CD4-positive, alpha-beta T cell treated with Interleukin-4 for 1 hour (primary cell): ENCODE results near the gene CARD19.

Experiments
- DNase-seq, 2 donors: peaks; one replicate each; pipeline ENCODE4 v3.0.0-alpha.2; 2020 to 2022

Gene CARD19

DNA sequence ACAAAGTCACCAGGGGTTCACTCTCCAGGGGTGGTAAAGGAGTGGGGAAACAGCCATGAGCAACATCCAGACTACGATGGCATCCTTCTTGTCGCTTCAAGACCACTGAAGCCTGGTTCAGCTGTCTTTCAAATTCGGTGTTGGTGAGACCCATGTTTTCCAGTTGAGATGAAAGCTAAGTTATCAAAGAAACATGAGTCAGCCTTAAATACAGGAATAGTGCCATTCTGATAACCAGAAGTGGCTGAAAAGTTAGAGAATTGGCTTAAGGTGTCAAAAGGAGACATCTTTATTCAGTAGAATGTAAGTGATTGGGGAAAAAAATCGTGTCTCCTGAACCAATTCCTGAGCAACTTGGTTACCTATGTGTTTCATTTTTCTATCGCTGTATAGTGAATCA lies 7.0 kb upstream of the CARD19 start:
- no peak for DNase-seq

DNA sequence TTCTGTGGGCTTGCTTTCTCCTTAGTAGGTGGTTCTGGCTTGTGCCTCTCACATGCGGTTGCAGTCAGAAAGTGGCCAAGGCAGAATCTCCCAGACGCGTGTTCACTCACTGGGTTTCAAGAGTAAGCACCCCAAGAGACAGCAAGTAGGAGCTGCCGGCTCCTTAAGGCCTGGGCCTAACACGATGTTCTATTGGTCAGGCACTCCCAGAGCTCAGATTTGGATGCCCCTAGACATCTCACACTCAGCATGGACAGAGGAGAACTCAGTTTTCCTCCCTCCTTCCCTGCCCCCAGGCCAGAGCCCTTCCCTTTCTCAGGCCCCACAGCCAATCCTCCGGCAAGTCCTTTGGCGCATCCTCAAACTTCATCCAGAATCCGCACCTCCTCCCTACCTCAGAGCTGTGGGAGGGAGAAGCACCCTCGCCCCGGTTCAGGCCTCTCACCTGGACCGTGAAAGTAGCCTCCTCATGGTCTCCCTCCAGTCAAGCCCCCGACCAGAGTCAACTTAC lies 6.5 kb upstream of the CARD19 start:
- DNase-seq: peak in 1 of 2 donors; percentile 4

DNA sequence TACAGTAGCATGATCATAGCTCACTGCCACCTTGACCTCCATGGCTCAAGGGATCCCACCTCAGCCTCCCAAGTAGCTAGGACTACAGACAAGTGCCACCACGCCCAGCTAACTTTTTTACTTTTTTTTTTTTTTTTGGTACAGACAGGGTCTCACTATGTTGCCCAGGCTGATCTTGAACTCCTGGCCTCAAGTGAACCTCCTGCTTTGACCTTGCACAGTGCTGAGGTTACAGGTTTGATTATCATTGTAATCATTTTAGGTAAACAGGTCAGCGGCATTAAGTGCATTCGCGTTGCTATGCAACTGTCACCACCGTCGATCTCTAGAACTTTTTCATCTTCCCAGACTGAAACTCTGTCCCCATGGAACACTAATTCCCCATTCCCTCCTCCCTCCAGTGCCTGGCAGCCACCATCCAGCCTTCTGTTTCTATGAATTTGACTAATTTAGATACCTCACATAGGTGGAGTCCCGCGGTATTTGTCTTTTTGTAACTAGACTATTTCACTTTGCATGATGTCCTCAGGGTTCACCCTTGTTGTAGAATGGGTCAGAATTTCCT lies 5.8 kb upstream of the CARD19 start:
- DNase-seq: no peak

DNA sequence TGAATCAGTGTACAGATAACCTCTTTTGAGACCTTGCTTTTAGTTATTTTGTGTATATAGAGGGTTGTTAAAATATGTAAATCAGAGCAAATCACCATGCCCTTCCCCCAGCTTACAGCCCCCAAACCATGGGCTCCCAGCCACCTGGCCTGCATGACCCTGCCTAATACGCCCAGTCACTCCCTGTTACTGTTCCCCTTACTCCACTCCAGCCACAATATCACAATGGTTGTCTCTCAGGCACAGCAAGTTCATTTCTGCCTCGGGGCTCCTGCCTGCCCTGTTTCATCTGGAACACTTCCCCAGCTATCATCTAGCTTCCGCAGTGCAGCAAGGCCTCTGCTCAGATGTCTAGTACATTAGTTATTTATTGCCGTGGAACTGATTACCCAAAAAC lies 5.0 kb upstream of the CARD19 start:
- peak in 1 of 2 donors; percentile 6 for DNase-seq

DNA sequence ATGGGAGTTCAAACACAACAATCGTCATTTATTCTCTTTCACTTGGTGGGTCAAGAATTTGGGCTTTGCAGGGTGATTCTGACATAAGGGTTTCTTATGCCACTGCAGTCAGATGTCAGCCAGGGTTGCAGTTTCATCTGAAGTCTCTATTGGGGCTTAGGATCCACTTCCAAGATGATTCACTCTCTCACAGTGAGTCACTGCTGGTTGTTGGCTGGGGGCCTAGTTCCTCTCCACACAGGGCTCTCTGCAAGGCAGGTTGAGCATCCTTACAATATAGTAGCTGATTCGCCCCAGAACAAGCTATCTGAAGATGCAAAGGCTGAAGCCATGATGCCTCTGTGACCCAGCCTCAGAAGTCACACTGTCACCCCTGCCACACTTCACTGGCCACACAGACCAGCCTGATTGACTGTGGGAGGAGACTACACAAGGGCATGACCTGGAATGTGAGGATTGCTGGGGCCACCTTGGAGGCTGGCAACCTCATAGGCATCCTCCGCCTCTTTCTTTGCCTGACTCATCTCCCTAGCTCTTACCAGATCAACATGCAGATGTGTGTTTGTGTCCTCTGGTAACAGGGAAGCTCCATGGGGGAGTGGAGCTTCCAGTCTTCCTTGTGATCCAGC lies 4.5 kb upstream of the CARD19 start:
- DNase-seq: peak in 1 of 2 donors; percentile 46

DNA sequence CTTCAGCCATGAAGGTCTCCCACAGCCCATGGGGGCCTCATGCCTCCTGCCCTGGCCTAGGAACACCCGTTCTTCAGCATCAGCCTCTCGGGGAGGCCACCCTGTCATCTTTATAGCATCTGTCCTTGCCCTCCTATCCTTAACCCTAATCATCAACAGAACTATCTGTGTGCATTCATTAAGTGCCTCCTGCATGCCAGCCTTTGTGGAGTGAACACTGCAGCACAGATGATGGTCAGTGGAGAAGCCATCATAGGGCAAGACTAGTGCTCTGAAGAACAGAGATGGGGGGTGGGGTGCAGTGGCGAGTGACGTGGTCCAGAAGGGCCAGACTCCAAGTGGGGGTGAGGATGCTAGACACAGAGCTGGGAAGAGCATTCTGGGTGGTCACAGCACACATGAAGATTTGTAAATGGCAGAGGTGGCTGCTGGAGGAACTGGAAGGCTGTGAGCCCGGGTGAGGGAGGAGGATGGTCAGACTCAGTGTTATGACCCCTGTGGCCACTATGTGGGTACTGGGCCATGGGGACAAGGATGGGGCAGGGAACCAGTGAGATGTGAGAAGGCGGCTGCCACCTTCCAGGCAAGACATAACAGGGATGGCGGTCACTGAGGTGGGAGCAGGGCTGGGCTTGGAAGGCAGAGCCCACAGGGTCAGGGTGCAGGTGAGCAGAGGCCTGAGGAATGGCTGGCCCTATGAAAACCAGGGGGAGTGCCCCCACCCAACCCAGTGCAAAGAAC lies 3.6 kb upstream of the CARD19 start:
- DNase-seq: peak in 1 of 2 donors; percentile 9

DNA sequence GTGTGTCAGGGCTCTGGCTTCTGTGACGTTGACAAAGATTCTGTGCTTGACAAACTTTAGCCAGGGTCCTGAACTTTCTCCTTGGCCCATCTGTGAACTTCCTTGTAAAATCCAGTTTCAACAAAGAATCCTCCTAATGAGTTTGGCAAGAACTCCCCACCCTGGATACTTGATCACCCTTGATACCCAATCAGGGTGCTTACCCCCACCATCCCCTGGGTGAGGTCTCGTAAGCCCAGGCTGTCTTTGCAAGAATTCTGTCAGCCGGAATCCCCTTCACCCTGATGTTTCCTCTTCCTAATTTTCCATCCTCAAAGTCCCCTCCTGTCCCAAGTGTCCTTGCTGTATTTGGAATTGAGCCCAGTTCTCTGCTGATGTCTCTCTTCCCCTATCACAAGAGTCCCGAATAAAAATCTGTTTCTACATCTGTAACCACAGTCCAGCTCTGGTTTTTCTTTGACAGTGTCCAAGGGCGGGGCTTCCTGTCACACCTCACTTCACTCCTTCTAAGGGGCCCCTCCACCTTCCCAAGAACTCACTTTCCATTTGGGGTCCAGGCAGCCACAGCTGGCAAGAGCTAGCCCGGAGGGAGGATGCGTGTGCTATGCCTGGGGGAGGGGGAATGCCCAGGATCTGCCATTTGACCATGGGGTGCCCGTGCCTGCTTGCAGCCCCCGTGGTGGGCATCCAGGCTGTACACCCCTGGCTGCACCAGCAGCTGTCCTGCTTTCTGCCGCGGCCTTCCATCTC lies 2.7 kb upstream of the CARD19 start:
- peak in 1 of 2 donors; percentile 27 for DNase-seq

DNA sequence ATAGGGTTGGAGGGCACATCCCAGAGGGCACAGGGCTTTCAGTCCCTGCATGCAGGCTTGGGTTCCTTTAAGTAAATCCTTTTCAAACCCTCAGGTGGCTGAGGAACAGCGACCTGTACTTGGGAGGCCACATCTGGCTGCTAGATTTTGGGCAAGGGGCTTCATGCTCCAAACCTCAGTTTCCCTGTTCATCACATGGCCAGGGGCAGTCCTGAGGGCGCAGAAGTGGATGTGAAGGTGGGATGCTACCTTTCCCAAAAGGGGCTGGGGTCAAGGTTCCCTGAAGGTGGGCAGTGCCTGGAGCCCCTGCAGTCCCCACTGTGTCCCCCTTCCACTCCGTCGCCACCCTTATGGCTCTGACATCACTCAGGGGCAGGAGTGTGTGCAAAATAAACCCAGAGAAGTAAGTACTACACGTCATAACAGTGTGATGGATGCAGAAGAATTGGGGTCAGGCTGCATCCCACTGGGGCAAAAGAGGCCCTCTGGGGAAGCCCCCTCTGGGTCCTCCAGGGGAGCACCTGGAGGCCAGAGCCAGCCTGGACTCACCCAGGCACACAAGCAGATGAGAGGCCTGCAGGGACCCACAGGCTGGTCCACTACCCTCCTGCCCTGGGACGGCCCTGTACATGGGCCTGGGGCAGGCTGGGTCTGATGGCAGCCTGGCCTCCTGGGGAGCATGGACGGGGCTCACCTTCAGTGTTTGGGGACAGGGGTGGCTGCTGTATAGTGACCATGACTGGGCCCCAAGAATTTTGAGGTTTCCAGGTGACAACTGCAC lies 1.9 kb upstream of the CARD19 start:
- DNase-seq: peak in 1 of 2 donors; percentile 11

DNA sequence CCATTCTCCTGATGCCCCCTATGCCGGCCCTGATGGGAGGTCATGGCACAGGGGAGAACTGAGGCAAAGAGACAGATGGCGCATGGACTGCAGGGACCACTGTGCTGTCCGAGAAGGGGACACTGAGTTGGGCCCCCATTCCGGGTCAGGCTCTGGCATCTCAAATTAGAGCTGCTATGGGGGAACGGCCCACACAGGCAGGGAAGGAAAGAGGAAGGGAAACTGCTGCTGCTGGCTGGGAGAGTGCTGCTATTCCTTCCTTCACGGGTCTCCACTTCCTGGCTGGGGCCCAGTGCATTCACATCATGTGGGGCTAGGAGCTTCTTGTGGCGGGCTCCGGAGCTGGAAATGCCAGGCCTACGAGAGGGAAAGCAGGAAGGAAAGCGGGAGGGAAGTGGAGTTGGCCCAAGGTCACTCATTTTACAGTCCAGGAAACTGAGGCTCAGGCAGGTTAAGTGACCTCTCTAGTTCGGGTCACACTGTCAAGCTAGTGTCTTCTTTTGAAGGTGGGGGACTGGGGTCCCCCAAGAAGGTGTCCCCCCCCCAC lies 1.3 kb upstream of the CARD19 start:
- DNase-seq: peak in 1 of 2 donors; percentile 54

DNA sequence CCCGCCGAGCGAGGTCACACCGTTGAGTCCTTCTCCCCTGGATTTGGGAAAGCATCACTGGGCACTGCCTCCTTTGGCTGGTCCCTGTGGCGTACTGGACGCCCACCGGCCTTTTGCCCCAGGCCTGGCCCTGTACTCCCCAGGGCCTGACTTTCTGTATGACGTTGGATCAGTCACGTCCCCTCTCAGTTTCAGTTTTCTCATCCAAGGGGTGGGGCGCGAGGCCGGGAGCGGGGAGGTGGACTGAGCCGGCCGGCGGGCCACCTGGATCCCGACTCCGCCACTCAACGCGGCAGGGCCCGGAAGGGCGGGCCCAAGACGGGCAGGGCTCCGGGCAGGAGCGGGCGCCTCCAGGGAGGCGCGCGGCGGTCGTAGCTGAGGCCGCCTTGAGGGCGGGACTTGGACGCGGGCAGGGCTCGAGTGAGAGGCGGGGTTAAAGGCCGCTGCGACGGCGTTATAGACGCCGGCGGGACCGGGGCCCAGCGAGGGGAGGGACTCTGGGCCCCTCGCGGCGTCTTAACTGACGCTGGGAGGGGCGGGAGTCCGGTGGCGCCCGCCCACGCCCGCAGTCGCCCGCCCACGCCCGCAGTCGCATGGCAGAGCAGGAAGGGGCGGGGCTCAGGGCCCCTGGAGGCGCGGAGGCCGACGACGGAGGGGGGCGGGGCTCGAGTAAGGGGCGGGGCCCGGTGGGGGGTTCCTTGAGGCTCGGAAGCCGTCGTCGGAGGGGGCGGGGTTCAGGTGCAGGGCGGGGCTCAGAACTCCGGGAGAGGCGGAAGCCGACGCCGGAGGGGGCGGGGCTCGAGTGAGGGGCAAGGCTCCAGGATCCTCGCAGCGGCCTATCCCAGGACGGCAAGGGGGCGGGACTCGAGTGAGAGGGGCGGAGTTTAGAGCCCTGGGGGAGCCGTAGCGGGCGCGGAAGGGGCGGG lies 549 bp upstream of the CARD19 start:
- peak; percentile 100 for DNase-seq

DNA sequence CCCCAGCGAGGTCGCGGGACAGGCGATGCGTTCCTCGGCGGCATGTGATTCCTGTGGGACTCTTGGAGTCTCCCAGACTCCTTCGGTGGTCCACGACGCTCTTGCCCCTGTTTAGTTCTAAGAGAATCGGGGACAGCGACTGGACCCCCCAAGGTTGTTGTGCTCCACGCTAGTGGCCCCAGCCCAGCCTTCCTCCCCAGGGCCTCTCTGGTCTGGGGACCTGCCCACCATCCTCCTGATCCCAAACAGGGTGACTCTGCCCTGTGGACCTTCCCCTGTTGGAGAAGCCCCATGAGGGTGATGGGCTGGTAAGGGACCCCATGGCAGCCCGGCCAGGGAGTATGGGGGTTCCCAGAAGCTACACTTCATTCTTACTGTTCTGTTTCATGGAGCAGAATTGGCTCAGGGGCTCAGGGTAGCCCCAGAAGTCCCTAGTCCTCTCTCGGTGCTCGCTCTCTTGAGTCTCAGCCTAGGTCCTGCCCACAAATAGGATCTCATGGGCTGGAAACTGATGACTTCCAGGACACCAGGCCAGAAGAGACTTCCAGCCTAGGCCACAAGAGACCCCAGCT lies 880 bp downstream of the CARD19 start:
- DNase-seq: no peak

DNA sequence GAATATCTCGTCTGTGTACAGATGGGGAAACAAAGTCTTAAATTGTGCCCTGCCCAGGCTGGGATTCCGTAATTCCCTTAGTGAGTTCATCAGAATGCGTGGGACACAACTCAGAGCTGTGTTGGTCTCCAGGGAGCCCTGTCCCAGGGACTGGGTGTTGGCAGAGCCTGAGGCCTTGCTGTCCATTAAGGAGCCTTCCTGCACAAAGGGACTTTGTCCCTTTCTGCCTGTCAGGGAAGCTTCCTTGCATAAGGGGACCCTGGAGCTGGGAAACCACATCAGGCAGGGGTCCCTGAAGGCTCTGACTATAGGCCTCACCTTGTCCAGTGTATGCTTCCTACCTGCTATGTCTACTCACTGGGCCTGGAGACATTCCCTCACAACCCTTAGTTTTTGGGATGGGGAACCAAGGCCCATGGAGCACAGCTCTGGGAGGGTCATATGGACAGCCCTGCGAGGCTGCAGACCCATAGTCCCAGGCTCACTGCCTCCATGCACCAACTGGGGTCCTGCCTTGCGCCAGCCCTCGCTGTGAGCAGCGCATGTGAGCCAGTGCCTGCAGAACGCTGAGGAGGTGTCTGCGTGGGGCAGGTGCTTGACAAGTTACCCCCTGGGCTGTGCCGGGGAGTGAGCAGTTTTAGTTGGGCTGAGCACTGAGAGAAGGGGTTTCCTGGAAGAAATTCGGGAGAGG lies 1.6 kb downstream of the CARD19 start:
- DNase-seq: peak in 1 of 2 donors; percentile 11

DNA sequence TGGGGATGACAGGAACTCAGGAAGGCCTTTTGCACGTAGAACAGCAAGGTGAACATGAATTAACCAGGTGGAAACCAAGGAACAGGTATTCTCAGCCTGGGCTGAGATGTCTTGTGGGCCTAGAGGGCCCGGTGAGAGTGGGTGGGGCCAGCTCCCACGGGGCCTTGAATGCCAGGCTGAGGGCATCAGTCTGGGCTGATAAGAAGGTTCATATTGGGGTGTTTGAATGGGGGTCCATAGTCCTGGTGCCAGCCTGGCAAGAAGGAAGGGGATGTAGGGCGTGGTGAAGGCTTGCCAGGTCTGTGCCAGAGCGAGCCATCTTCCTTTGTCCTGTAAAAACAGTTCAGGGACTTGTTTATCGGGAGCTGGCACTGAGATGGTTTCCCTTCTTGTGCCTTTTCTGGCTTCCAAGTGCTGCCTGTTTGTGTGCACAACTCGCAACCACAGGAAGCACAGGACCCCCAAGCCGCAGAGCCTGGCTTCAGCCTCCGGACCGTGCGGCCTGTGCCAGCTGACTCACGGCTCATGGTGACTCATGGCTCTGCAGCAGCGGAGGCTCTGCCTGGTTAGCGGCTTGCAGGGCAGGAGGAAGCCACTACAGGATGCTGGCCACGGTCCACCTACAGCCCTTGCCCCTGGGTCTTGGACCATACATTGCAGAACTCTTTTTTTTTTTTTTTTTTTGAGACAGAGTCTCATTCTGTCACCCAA lies 2.4 kb downstream of the CARD19 start:
- peak; percentile 45 to 85 for DNase-seq

DNA sequence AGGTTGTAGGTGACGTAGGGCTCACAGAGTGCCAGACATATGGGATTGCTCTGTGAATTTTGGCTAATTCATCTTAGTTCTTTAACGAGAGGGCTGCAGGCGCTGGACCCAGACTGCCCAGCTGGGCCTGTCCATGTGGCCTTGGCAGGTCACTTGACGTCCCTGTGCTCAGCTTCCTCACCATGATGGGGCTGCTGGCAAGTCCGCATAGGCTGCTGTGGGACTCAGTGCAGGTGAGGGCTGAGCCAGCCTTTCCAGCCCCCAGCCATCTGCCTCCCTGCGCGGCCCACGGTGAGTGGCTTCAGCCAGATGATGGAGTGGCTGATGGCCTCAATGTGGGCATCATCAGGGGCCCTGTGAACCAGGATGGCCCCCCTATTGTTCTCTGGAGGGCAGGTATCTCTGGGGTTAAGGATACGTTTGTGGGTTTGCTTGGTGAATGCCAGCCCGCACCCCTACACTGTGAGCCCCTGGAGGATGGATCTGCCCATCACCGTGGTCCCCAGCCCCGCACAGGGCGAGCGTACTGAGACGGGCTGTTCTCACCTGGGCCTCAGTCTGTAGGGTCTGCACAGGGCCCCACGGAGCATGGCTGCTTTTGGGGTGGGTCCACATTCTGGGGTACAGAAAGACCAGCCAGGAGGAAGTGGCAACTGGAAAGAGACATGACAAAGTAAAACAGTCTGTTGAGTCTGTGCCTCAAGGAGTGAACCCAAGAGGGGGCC lies 3.7 kb downstream of the CARD19 start:
- DNase-seq: peak in 1 of 2 donors; percentile 10

DNA sequence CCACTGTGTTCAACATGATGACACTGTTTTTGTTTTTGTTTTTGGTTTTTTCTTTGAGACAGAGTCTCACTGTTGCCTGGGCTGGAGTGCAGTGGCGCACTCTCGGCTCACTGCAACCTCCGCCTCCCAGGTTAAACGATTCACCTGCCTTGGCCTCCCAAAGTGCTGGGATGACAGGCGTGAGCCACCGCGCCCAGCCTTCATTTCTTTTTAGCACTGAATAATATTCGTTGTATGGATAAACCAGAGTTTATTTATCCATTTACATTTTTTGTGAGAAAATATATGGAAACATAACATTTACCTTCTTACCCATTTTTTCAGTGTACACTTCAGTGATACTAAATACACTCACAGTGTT lies 4.2 kb downstream of the CARD19 start:
- no peak for DNase-seq

DNA sequence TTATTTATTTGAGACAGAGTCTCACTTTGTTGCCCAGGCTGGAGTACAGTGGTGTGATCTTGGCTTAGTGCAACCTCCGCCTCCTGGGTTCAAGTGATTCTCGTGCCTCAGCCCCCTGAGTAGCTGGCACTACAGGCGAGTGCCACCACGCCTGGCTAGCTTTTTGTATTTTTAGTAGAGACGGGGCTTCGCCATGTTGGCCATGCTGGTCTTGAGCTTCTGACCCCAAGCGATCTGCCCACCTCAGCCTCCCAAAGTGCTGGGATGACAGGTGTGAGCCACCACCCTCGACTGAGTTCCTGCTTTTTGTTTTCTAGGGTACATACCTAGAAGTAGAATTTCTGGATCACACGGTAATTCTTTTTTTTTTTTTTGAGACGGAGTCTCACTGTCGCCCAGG lies 5.1 kb downstream of the CARD19 start:
- peak in 1 of 2 donors; percentile 7 for DNase-seq

DNA sequence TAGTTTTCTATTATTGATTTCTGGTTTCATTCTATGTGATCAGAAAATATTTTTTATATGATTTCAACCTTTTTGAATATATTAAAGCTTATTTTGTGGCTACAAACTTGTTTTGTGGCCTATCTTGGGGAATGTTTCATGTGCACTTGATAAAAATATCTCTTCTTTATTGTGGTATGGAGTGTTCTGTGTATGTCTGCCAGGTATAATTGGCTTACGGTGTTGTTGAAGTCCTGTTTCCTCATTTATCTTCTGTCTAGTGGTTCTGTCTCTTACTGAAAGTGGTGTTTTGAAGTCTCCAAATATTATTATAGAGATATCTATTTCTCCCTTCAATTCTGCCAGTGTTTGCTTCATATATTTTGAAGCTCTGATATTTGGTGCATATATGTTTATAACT lies 9.6 kb downstream of the CARD19 start:
- DNase-seq: no peak

DNA sequence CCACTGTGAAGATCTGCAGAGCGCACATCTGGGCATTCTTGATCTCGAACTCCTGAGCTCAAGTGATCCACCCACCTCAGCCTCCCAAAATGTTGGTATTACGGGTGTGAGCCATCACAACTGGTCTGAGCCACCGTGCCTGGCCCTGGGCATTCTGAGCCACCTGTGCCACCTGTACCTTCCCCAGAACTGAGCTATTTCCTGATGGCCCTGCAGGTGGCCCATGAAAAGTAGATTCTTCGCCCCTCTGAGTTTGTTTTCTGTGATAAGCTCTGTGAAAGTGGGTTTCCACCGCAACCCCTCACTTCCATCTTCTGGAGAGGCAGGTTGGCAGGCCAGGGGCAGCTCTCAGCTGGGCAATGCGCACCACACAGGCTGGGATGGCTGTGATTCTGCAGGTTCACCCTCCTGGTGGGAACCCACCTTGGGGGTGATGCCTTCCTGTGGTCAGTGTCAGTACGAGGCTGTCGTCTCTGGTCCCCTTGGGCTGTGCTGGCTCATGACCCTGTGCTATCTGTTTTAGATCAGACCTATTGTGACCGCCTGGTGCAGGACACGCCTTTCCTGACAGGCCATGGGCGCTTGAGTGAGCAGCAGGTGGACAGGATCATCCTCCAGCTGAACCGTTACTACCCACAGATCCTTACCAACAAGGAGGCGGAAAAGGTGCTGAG lies 11.3 kb downstream of the CARD19 start:
- peak in 1 of 2 donors; percentile 3 for DNase-seq
